Vagina (tissue), 2 donors: ENCODE results near the gene RPS6KA2.

Source experiments
- POLR2A ChIP-seq, 2 donors: fragments of 450-650 bp; IDR thresholded peaks; one replicate each; pipeline ENCODE4 v1.6.1; 2017; ENCODE audit warnings: antibody characterized with exemption in 2 of 2, mild to moderate bottlenecking in 2 of 2, moderate library complexity in 2 of 2
- POLR2AphosphoS5 ChIP-seq, 2 donors: sonication (generic); formaldehyde crosslinking; IDR thresholded peaks; one replicate each; pipeline ENCODE4 v1.9.0; 2017; ENCODE audit warnings: antibody characterized with exemption in 2 of 2, mild to moderate bottlenecking in 2 of 2, low read depth in 1 of 2; ENCODE audit not compliant: insufficient read depth in 1 of 2
- TF ChIP-seq, protein P1 (sequence below), 3 experiments: fragments of 450-650 bp in 2 of 3; fragments of 200-600 bp in 1 of 3; sonication (generic) in 1 of 3; IDR thresholded peaks; one replicate each; pipeline ENCODE4 v1.5.1; 2017 to 2019; ENCODE audit warnings: antibody characterized with exemption in 3 of 3, mild to moderate bottlenecking in 2 of 3, moderate library complexity in 2 of 3

DNA sequence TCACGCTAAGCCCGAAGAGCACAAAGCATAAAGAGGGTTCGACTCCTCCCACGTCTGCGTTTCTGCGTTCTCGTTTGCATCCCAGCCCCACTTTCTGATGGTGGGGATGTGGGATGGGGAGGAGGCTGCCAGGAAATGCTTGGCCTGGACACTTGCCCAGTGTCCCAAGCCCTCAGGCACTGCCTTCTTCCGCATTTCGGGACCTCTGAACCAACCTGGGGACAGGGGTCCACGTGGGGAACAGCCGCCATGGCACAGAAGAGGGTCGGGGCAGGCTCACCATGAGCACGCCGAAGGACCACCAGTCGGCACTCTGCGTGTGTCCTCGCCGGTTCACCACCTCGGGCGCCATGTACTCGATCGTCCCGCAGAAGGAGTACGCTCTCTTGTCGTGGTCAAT lies 128.8 kb downstream of the RPS6KA2 start:
- TF ChIP-seq, protein P1, sequence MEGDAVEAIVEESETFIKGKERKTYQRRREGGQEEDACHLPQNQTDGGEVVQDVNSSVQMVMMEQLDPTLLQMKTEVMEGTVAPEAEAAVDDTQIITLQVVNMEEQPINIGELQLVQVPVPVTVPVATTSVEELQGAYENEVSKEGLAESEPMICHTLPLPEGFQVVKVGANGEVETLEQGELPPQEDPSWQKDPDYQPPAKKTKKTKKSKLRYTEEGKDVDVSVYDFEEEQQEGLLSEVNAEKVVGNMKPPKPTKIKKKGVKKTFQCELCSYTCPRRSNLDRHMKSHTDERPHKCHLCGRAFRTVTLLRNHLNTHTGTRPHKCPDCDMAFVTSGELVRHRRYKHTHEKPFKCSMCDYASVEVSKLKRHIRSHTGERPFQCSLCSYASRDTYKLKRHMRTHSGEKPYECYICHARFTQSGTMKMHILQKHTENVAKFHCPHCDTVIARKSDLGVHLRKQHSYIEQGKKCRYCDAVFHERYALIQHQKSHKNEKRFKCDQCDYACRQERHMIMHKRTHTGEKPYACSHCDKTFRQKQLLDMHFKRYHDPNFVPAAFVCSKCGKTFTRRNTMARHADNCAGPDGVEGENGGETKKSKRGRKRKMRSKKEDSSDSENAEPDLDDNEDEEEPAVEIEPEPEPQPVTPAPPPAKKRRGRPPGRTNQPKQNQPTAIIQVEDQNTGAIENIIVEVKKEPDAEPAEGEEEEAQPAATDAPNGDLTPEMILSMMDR (IDR thresholded peaks at IDR 0.05) = no peak
- TF ChIP-seq POLR2AphosphoS5 (IDR thresholded peaks at IDR 0.05; ENCODE audit: insufficient read depth in 1 of 2, low read depth in 1 of 2) = no peak
- no peak for TF ChIP-seq POLR2A (IDR thresholded peaks at IDR 0.05)
